ENCODE measurements around the gene RPTOR. TPM values are rescaled to one million over a fixed set of nuclear protein-coding genes. Genes with fewer than 3 reads are reported as not detected.

Gene RPTOR
- total RNA-seq, 1 donor from 2014 or later = 40.9 TPM

DNA sequence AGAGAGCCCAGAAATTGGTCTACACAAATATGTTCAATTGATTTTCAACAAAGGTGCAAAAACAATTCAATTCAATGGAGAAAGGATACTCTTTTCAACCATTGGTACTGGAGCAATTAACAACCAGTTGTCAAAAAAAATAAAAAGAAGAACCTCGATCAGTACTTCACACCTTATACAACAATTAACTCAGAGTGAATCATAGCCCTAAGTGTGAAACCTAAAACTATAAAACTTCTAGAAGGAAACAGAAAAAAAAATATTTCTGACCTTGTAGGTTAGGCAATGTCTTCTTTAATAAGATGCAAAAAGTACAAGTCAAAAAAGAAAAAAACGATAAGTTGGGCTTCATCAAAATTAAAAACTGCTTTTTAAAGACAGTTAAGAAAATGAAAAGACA is 390.9 kb downstream of the RPTOR start:
- DNase-seq = no peak

DNA sequence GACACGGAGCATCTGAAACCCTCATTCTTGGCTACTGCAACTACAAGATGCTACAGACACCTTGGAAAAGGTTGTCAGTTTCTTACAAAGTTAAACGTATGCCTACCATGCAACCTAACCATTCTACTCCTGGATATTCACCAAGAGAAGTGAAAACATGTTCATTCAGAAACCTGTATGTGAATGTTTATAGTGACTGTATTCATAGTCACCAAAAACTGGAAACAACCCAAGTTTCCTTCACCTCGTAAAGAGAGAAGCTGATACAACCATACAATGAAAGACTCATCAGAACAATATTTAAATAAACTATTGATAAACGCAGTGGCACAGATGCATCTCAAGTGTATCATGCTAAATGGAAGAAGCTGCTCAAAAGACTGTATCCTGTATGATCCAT is 391.6 kb downstream of the RPTOR start:
- no peak for DNase-seq

DNA sequence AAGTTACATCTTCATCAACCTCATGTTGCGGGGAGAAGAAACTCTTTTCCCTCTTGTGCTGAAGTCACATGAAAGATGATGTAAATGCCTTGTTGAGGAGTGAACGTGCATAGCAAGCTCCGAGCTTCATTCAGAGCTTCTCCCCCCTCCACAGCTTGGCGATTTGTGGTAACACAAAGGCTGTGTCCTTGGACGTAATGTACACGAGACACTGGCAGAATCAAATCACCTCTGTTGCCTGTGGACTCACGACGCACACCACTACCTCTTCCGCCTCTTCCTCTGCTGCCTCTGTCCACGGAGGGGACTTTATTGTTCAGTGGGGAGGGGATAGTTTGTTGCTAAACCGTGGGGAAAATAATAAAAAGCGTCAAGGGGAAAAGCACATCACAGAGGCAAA is 392.1 kb downstream of the RPTOR start:
- DNase-seq = no peak

DNA sequence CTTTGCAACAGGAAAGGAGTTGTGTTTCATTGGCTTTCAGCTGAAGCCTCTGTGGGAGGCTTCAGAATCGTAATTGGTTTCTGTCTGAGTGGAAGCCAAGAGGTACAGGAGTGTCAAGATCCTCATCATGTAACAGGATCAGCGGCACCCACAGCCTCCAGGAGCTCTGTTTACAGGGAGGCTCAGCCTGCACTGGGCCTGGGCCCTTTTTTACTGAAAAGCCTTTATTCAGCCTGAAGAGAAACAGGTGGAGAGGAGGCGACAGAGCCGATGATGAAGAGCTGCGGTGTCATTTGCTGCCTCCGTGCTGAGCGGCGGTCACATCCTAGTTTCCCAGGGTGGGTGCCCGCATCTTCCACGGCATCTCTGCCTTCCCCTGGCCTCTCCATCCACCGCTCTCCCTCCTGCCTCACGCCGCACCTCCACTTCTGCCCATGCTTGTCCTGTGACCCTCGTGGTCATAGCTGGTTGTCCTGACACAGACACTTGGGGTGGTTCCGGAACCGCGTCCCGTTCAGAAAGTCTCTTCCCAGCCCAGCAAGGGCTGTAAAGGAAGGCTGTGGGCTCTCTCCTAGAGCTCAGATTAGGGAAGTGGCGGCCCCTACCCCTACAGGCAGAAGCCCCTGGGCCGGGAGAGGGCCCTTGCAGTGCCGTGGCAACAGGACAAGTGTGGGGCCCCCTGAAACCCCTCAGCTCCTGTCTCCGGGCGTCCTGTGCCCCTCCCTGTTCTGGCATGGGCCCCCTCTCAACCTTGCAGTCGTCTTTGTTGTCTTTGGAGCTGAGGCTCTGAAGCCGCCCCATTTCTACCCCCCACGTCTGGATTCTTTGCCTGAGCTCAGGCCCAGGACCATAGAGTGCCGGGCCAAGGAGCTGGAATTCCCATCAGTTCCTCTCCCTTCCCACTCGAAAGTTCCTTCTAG is 393.1 kb downstream of the RPTOR start:
- DNase-seq = no peak

DNA sequence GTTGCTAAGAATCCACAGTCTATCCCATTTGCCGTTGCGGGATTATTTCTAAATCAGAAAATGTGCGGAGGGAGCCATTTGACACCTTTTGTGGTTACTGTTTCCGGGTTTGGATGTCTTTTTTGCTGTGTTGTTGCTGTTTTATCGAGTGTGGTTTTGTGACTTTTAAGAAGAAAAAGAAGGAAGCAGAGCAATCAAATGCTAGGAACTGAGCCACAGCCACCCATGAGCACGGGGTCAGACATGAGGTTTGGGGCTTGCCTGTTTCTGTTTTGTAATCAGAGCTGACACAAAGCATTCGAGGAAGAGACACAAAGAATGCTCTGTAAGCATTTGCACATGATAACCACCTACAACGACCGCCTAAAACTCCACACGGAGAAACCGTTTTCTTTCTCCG is 393.9 kb downstream of the RPTOR start:
- DNase-seq = no peak

DNA sequence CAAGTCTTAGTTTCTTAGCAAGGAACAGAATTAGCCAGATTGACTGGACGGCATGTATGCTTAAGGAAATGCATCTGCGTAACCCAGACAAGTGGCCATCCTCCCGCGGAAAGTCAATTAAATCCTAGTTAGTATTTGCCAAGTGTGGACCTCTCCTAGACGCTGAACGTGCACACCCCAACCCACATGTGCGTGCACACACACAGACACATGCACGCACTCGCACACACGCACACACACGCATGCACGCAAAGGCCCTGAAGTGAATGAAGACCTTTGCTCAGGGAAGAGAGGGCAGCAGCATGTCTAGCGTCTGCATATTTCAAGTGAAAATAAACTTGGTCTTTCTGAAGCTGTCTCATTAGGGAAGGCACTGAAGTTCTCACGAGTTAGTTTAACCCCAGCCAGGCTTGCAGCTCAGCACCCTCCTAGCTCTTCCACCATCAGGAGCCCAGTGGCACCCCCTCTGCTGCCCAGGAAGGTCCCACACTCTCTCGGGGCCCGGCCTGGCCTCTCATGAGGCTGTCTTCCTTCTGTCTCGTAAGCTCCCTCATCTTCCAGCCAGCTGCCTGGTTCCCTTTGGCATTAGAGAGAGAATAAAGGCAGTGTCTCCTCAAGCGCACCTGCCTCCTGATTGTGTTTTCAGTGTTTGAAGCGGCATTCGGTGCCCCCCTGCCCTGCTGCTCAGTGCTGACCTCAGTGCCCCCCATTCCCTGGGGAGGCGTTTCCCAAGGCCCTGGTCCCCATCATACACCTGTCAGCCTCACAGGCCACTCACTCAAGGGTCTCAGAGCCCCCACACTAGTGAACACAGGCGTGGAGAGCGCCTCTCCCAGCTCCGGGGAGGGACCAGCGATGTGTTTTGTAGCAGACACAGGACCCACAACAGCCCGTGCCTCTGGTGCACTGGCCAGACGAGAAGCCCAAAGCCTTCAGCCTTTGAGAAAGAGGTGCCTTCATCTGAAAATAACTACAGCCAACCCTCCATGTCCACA is 394.8 kb downstream of the RPTOR start:
- no peak for DNase-seq

DNA sequence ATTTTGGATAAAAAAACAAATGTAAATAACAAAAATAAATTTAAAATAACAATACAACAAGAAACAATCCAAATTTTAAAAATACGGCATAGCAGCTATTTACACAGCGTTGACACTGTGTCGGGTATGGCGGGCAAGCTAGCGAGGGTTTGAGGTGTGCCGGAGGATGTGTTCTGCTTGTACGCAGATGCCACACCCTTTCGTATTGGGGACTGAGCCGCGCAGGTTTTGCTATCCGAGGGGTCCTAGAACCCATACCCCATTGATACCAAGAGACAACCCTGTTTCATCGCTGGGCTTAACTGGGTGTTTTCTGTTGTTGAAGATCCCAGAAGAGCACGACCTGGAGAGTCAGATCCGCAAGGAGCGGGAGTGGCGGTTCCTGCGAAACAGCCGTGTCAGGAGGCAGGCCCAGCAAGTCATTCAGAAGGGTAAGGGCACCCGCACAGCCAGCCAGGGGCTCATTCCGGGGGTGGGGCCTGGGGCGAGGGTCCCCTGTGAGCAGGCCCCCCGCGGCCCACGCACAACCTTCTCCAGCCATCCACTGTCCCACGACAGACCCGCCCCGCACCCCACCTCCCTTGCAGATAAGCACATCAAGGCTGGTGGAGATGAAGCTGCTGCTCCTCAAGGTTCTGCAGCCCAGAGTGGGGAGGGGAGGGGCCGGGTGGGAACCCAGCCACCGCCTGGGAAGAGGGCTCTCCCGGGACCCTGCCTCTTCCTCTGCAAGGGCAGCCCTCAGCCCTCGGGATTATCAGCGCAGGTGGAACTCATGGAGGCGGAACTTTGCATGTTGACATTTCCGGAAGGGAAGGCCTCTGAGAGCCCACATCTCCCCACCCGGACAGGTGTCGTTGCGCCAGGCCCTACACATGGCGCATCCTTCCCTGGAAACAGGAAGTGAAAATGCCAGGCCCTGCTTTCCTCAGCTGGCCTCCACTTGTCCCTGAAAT is 395.8 kb downstream of the RPTOR start:
- DNase-seq = no peak

DNA sequence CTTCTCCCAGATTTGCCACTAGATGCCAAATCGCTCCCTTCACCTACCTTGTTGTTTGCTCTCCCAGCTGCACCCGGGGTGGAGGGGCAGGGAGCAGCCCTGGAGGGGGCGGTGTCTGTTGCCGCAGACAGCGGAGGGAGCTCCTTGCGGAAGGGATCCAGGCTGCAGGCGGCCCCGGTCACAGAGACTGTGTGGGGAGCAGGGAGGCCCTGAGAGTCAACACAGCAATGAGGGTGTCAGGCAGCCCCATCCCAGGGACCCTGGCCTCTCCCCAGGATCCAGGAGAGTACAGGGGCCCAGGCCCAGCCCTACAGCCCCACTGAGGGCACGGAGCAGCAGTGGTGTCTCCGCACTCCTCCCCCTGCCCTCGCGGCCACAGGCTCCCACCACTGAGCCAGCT is 396.5 kb downstream of the RPTOR start:
- no peak for DNase-seq

DNA sequence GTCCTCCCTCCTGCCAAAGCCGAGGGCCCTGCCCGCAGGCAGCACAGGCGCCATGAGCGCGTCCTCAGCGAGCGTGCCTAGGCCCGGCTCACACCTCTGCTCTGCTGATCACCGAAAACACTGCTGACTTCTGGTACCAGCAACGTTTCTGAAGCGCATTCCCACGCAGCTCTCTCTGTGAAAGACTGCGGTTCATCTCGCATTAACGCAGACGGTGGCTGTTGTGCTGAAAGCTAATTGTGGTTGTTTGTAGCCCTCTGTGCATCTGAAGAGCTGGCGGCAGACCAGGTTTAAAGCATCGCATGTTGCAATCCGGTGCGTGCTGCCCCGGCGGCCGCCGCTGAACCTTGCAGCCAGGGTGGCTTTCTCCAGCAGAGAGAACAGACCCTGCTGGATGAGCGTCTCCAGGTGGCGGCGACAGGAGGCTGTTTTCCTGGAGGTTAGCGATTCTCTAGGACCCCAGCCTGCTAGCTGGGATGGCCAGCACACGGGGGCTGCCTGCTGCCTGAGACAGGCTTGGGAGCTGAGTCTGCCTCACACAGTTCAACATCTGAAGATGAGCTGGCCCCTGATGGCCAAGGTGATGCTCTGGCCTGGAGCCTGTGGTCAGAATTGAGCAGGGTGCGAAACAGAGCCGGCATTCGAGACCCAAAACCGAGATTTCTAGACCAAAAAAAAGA is 397.2 kb downstream of the RPTOR start:
- DNase-seq = no peak

DNA sequence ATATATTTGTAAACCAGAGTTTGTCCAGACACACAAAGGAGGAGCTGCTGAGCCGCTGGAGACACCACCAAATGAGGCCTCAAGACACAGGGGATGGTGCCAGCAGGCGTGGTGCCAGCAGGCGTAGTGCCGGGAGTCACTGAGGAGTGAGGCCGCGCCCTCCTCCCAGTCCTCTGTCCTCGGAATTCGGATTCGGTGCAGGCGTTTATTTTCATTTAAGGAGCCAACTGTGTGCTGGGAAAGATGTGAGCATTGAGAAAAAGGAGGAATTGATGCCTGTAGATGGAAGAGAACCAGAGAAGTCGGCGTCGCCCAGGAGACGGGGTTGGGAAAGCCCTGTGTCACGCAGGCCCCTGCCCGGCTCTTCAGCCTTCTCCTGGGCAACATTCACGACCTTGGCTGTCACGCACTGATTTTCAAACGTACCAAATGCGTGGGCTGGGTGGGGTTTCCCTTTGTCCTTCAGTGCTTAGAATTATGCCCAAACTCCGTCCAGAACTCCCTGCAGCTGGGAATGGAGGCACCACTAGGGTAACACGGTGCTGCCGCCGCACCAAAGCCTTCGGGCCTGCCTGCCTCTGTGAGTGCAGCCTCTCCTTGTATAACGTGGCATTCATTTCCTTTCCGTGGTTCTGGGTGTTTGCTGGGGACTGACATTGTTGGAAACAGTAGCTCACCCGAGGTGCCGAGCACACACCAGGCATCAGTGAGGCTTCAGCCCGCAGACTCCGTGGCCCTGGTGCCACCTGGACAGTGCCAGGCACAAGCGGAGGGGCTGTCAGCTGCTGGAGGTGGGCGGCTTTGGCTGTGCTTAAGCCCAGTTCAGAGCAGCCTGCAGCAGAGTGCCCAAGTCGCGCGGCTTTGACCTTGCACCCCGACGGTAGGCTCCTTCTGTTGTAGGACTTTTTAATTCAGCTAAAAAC is 398.0 kb downstream of the RPTOR start:
- DNase-seq = peak; percentile 97

DNA sequence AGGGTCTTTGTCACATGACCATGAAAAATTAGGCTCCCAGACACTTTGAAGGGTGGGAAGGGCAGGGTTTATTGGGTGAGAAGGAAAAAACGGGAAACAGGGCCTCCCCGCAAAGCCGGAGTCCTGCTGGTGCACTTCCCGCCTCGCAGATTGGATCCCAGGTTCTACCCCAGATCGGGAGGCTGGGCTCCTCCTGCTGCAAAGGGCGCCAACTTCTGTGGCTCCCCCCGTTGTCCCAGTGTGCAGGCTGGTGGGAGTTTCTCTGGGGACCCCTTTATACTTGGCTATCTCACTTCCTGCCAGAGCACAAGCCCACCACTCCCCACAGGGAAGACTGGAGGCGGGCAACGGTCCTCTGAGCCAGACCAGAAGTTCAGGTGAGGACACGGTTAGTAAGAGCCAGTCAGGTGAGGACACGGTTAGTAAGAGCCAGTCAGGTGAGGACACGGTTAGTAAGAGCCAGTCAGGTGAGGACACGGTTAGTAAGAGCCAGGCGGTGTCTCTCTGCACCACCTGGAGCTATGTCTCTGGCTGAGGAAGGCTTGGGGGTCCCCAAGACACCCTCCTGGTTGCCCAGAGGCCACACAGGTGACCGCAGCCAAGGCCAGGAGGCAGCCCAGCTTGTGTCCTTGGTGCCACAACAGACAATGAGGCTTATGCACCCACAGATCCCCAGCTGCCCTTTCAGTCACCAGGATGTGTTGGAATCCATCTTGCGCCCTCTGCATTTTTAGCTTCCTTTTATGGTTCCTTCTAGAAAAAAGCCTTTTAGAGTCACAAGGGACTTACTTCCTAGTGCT is 398.9 kb downstream of the RPTOR start:
- no peak for DNase-seq

DNA sequence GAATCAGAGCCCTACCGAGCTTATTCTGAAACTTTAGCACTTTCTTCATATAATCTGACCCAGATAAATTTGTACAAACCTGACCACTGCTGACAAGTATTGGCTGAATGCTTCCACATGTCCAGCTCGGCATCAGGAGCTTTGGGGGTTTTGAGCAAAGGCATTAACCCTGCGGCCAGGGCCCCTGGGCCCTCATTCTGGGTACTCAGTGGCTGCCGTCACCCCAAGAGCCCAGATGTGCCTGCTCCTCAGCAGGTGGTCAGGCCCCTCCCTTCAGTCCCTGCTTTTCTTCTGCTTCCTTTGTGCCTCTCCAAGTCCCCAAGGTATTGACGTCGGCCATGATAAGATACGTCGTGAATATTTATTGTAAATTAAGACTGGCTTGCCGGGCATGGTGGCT is 399.7 kb downstream of the RPTOR start:
- no peak for DNase-seq

DNA sequence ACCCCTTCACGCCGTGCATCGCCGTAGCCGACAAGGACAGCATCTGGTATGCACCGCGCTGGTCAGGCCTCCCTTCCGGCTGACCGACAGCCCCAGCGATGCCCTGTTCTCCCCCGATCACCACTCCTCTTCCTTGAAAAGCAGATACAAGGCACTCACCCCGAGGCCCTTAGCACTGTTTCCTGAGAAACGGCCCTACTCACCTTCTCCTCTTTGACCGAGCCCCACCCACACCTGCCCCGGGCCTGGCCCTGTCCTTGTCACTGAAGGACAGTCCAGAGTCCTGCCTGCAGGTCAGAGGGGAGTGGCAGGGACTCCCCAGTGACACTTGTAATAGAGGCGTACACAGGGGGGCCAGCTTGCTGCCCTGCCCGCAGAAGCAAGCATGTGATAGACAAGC is 401.1 kb downstream of the RPTOR start:
- no peak for DNase-seq

DNA sequence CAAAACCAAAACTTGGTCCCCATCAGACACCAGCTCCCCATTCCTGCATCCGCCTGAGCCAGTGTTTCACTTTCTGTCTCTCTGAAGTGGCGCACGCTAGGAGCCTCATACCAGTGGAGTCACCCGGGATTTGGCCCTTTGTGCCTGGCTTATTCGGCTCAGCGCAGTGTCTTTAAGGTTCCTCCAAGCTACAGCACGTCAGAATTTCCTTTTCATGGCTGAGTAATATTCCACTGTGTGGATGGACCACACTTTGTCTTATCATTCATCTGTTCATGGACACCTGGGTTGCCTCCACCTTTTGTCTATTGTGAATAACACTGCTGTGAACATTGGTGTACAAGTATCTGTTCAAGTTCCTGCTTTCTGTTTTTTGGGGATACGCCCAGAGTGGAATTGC is 401.8 kb downstream of the RPTOR start:
- no peak for DNase-seq

DNA sequence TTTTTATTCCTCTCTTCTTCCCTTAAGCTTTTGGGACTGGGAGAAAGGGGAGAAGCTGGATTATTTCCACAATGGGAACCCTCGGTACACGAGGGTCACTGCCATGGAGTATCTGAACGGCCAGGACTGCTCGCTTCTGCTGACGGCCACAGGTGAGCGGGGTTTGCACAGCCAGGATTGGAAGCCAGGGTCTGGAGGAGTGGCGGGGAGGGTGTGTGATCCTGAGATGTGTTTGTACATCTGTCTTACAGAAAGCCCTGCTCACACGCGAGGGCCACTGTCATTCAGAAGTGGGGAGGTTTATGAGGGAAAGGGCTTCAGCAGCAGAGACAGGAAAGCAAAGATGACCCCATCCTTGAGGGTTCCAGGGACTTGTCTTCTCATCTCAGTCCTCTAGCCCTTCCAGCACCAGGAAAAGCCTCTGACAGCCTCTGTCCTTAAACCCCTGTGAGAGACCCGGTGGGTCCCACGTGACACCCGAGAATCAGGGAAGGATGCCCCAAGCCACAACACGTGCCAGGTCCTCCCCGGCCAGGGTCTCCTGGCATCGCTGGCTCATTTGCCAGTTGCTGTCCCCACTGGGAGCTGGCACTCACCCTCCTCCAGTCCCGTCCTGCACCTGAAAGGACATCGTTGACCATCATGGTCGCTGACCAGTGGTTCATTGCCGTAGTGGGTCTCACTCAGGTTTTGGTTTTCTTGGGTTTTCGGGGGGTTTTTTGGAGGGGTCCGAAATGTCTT is 402.7 kb downstream of the RPTOR start:
- no peak for DNase-seq

DNA sequence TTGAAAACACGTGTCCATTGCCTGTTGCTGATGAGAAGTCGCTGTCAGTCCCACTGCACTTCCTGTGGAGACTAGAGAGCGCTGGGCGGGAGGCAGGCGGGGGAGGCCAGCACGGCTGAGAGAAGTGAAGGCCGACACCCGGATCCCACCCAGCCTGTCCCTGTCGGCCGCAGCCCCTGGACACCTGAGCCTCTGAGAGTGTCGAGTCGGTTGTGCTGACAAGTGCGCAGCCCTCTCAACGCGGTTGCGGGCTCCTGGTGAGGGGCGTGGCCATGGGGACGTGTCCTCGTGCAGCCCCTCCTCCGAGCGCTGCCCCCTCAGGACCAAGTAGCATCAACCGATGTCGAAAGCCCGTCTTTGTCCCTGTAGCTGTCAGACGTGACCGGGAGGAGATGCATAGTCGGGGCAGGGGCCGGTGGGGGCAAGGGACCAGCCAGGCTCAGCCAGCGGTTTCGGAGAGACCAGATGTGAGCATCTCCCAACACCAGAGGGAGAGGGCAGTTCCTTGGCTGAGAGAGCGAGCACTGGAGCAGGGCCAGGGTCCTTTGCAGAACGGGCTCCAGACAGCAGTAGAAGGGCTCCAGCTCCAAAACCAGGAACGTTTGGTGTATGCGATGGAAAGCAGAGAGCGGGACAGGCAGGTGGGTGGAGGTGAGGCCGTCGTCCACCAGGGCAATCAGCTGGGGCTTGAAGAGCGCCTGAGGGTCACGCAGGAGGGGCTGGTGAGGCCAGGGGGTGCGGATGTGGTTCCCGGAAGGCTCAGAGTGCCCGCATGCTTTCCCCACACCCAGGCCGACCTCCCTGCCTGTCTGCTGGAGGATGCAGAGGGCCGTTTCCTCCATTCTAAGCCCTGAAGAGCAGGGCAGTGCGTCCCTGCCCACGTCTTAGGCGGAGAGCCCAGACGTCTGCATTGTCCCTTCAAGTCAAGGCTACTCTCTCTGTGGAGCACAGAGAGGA is 403.7 kb downstream of the RPTOR start:
- DNase-seq = no peak

DNA sequence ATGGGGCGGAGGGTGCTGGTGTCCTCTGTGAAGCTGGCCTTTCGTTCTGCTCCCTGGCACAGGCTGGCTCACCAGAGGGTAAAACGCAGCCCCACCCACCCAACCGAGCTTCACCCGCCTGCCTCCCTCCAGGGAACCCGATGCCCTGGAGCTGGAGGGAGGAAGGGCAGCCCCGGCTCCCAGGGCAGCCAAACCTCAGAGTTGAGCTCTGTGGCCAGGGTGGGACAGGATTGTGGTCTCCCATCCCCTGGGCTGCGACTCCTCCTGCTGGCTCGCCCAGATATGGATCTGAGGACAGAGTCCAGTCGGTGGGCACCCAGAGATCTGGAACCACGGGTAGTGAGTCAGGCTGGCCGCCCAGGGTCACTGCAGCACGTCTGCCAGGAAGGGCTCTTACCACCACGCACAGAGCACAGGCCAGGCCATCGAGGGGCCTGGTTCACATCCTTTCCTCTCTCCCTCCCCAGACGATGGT is 404.4 kb downstream of the RPTOR start:
- DNase-seq = no peak
